PFSK-1 (cell line): Measurements from ENCODE around the gene S100A2.

Experiments used
- FOXP2 ChIP-seq: optimal IDR thresholded peaks from 2 replicates; pipeline ENCODE3; 2011; ENCODE audit warnings: borderline replicate concordance, control low read depth, inconsistent platforms; ENCODE audit not compliant: insufficient read depth; ENCODE audit errors: extremely low read length, extremely low read depth
- POLR2AphosphoS5 ChIP-seq: IDR thresholded peaks from 2 replicates; pipeline ENCODE4 v1.6.1; 2012; ENCODE audit warnings: low read depth, mild to moderate bottlenecking, control low read depth, low read length, moderate library complexity
- REST ChIP-seq, 2 experiments: IDR thresholded peaks; 2 replicates each; pipeline versions ENCODE4 v1.6.1 to v1.8.0; 2011 to 2012; ENCODE audit warnings: low read depth in 2 of 2, low read length in 2 of 2, control low read depth in 1 of 2, inconsistent platforms in 1 of 2, mild to moderate bottlenecking in 1 of 2, moderate library complexity in 1 of 2; ENCODE audit not compliant: insufficient read depth in 1 of 2
- SIN3A ChIP-seq: IDR thresholded peaks from 2 replicates; pipeline ENCODE4 v1.6.1; 2012; ENCODE audit warnings: mild to moderate bottlenecking, low read length, moderate library complexity, borderline replicate concordance; ENCODE audit not compliant: insufficient read depth
- TAF1 ChIP-seq: IDR thresholded peaks from 2 replicates; pipeline ENCODE4 v1.6.1; 2012; ENCODE audit warnings: low read length, control low read depth, borderline replicate concordance; ENCODE audit not compliant: insufficient read depth

- TF ChIP-seq POLR2AphosphoS5 (no peak), REST (IDR thresholded peaks at IDR 0.05; ENCODE audit: insufficient read depth in 1 of 2, low read depth in 2 of 2, low read length in 2 of 2) (no peak), TAF1 (no peak), SIN3A (no peak), FOXP2 (no peak)
These were observed 6.1 kb upstream of the S100A2 start for GRCh38 chr1:153571706-153572105.
